ENCODE measurements around the gene PSMB2.

Gene PSMB2

GRCh38 chr1:35564884-35565741 is 76.2 kb downstream of the PSMB2 start:
- Histone ChIP-seq H4K20me1 (ENCODE audit: insufficient read depth, low read length) (no peaks in the 10 kb centered on the region), H3K4me2 (ENCODE audit: low read length) (no peak overlapping the region), H3K9me2 (ENCODE audit: low read depth, low read length) (no peaks in the 10 kb centered on the region), H2AFZ (ENCODE audit: low read length) (no peak overlapping the region), H3K27me3 (ENCODE audit: insufficient read depth, low read length) (no peaks in the 10 kb centered on the region), H3K4me3 (ENCODE audit: low read depth, low read length, poor library complexity, severe bottlenecking) (no peak overlapping the region), H3K9ac (ENCODE audit: low read length) (no peak overlapping the region), H3K27ac (ENCODE audit: low read depth, low read length, poor library complexity, severe bottlenecking) (no peak overlapping the region), H3K9me3 (ENCODE audit: low read length) (no peaks in the 10 kb centered on the region), H3K36me3 (ENCODE audit: insufficient read depth, low read length) (peaks cover 14% of the 10 kb centered on the region; the same call in 1 of the 2 replicates), H3K79me2 (ENCODE audit: insufficient read depth, low read length) (no peaks in the 10 kb centered on the region), H3K4me1 (ENCODE audit: insufficient read depth, low read length, severe bottlenecking) (no peaks in the 10 kb centered on the region), H3F3A (ENCODE audit: insufficient read depth, low read length) (no peaks in the 10 kb centered on the region)
- TF ChIP-seq CTCF (IDR thresholded peaks at IDR 0.05; ENCODE audit: low read length): no peak
- TF ChIP-seq EZH2 (IDR thresholded peaks at IDR 0.05; ENCODE audit: borderline replicate concordance, low read length): no peak

DNA sequence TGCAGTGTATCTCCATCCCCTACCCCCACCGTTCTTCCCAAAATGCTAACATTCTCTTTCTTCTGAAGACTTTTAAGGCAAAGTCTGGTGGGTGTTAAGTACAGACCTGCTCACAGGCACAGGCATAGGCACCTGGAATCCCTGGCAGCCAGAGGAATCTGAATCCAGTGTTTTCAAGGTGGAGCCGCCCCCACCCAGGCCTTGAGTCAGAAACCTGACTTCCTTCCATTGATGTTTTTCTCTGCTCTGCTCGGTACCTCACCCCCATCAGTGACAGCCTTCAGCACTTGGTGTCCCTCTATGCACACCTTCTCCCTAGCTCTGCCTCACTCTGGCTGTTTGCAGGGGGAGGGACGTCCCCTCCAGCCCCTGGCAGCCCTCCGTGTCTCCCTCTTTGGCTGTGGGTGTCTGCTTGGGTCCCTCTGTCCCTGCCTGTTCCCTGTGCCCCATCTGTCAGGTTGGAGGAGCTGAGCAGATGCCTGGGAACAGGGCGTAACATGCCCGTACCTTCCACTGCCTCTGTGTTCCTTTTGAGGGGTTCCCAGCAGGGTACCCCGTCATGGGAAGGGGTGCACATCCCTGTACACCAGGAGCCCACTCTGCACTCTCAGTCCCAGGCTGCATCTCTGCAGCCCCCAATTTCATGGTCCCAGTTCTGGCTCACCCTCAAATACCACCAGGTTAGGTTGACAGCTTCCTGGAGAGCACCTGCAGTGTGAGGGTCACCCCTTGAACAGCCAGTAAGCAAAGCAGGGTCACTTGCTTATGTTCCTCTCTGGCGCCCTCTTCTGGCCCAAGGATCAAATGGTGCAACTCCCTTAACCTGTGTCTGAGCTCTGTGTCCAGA is 77.1 kb downstream of the PSMB2 start:
- H3F3A ChIP-seq (ENCODE audit: insufficient read depth, low read length): peaks cover 2% of the 10 kb centered on the region; the same call in 1 of the 2 replicates
- H3K27me3 ChIP-seq (ENCODE audit: insufficient read depth, low read length): no peaks in the 10 kb centered on the region
- no peak overlapping the region for H2AFZ ChIP-seq (ENCODE audit: low read length)
- H3K27ac ChIP-seq (ENCODE audit: low read depth, low read length, poor library complexity, severe bottlenecking): no peak overlapping the region
- H3K9ac ChIP-seq (ENCODE audit: low read length): no peak overlapping the region
- H3K36me3 ChIP-seq (ENCODE audit: insufficient read depth, low read length): peaks cover 14% of the 10 kb centered on the region; the same call in 1 of the 2 replicates
- H3K9me2 ChIP-seq (ENCODE audit: low read depth, low read length): no peaks in the 10 kb centered on the region
- peak; percentile 77 for TF ChIP-seq CTCF (IDR thresholded peaks at IDR 0.05; ENCODE audit: low read length)
- no peak for TF ChIP-seq EZH2 (IDR thresholded peaks at IDR 0.05; ENCODE audit: borderline replicate concordance, low read length)
- H4K20me1 ChIP-seq (ENCODE audit: insufficient read depth, low read length): no peaks in the 10 kb centered on the region
- peaks cover 1% of the 10 kb centered on the region for H3K4me1 ChIP-seq (ENCODE audit: insufficient read depth, low read length, severe bottlenecking)
- H3K4me2 ChIP-seq (ENCODE audit: low read length): no peak overlapping the region
- H3K4me3 ChIP-seq (ENCODE audit: low read depth, low read length, poor library complexity, severe bottlenecking): no peak overlapping the region
- no peaks in the 10 kb centered on the region for H3K79me2 ChIP-seq (ENCODE audit: insufficient read depth, low read length)
- no peaks in the 10 kb centered on the region for H3K9me3 ChIP-seq (ENCODE audit: low read length)

- Histone ChIP-seq H3K9ac (ENCODE audit: low read length) (no peak overlapping the region), H2AFZ (ENCODE audit: low read length) (no peak overlapping the region), H3K9me2 (ENCODE audit: low read depth, low read length) (no peaks in the 10 kb centered on the region), H3K27ac (ENCODE audit: low read depth, low read length, poor library complexity, severe bottlenecking) (no peak overlapping the region), H3K4me2 (ENCODE audit: low read length) (no peak overlapping the region), H3F3A (ENCODE audit: insufficient read depth, low read length) (peaks cover 6% of the 10 kb centered on the region; the same call in 1 of the 2 replicates), H4K20me1 (ENCODE audit: insufficient read depth, low read length) (no peaks in the 10 kb centered on the region), H3K4me3 (ENCODE audit: low read depth, low read length, poor library complexity, severe bottlenecking) (no peak overlapping the region), H3K27me3 (ENCODE audit: insufficient read depth, low read length) (no peaks in the 10 kb centered on the region), H3K36me3 (ENCODE audit: insufficient read depth, low read length) (peaks cover 14% of the 10 kb centered on the region; the same call in 1 of the 2 replicates), H3K79me2 (ENCODE audit: insufficient read depth, low read length) (no peaks in the 10 kb centered on the region), H3K4me1 (ENCODE audit: insufficient read depth, low read length, severe bottlenecking) (peaks cover 12% of the 10 kb centered on the region), H3K9me3 (ENCODE audit: low read length) (no peaks in the 10 kb centered on the region)
- TF ChIP-seq CTCF (IDR thresholded peaks at IDR 0.05; ENCODE audit: low read length) (no peak), EZH2 (IDR thresholded peaks at IDR 0.05; ENCODE audit: borderline replicate concordance, low read length) (no peak)
Observed at GRCh38 chr1:35563166-35563565, 78.2 kb downstream of the PSMB2 start.

Measured in OCI-LY1 (cell line).